CD4-positive, CD25-positive, alpha-beta regulatory T cell (primary cell): ENCODE data around the gene PANK3. TPM values are rescaled to one million over a fixed set of nuclear protein-coding genes. Genes with fewer than 3 reads are reported as not detected.

Source experiments
- ATAC-seq, 2 donors: fragments of 150-1000 bp; cut with Tn5 transposase; one replicate each; pipeline ENCODE4 v1.10.0; 2021; ENCODE audit warnings: low read depth in 2 of 2, moderate number of reproducible peaks in 2 of 2, moderate library complexity in 1 of 2
- DNase-seq, 3 donors: peaks; one replicate each; pipeline versions ENCODE4 v3.0.0 to v3.0.0-alpha.2; 2012 to 2022; ENCODE audit warnings: mixed read lengths in 1 of 3
- H3K27ac ChIP-seq: one replicate; pipeline ENCODE4 v1.7.0; 2013; ENCODE audit warnings: mild to moderate bottlenecking, low read length; ENCODE audit not compliant: insufficient read depth, poor library complexity, severe bottlenecking
- H3K27me3 ChIP-seq: one replicate; pipeline ENCODE4 v1.7.0; 2013; ENCODE audit warnings: low read length; ENCODE audit not compliant: control insufficient read depth, insufficient read depth
- H3K36me3 ChIP-seq: one replicate; pipeline ENCODE4 v1.7.0; 2013; ENCODE audit warnings: mild to moderate bottlenecking, low read length, moderate library complexity; ENCODE audit not compliant: control insufficient read depth, insufficient read depth
- H3K4me1 ChIP-seq: 2 replicates; pipeline ENCODE4 v1.7.0; 2013; ENCODE audit warnings: mild to moderate bottlenecking, low read length; ENCODE audit not compliant: insufficient read depth, control insufficient read depth, poor library complexity, severe bottlenecking
- H3K4me3 ChIP-seq: one replicate; pipeline ENCODE4 v1.7.0; 2013; ENCODE audit warnings: low read depth, mild to moderate bottlenecking, low read length, moderate library complexity
- H3K9me3 ChIP-seq, 2 experiments: 1 replicate in 1 of 2; 2 replicates in 1 of 2; pipeline ENCODE4 v1.7.0; 2013; ENCODE audit warnings: low read length in 2 of 2, mild to moderate bottlenecking in 1 of 2, moderate library complexity in 1 of 2; ENCODE audit not compliant: control insufficient read depth in 2 of 2
- H3K27ac Mint-ChIP-seq, 3 donors: one replicate each; pipeline ENCODE4 v1.8.0; 2020 to 2022; ENCODE audit warnings: mild to moderate bottlenecking in 3 of 3, mixed read lengths in 3 of 3, moderate library complexity in 2 of 3
- H3K27me3 Mint-ChIP-seq: one replicate; pipeline ENCODE4 v1.8.0; 2022; ENCODE audit warnings: mild to moderate bottlenecking, mixed read lengths
- H3K36me3 Mint-ChIP-seq: one replicate; pipeline ENCODE4 v1.8.0; 2020; ENCODE audit warnings: mixed read lengths
- H3K4me1 Mint-ChIP-seq, 4 donors: one replicate each; pipeline ENCODE4 v1.8.0; 2020 to 2022; ENCODE audit warnings: mixed read lengths in 4 of 4, mild to moderate bottlenecking in 1 of 4
- H3K4me3 Mint-ChIP-seq, 4 donors: one replicate each; pipeline ENCODE4 v1.8.0; 2020 to 2022; ENCODE audit warnings: mild to moderate bottlenecking in 4 of 4, mixed read lengths in 4 of 4, moderate library complexity in 3 of 4
- H3K9me3 Mint-ChIP-seq, 7 donors: one replicate each; pipeline ENCODE4 v1.8.0; 2020 to 2022; ENCODE audit warnings: mixed read lengths in 7 of 7, mild to moderate bottlenecking in 3 of 7, moderate library complexity in 2 of 7
- polyA plus RNA-seq, 4 donors: library from polyadenylated mRNA; unstranded; fragments of 300-500 nt; fragmentation: Illumina TruSeq; gene quantifications; one replicate each; pipeline ENCODE4 v1.2.3, GENCODE V29; 2021
- total RNA-seq: library from RNA; stranded (reverse); gene quantifications from one replicate; pipeline ENCODE4 v1.2.3, GENCODE V29; 2022

The PANK3 gene
- 38.7 TPM for total RNA-seq
- 10 to 100 TPM in 1 of 4 donors, 1 to 10 TPM in 3; 4.7 to 11.7 (median 6.3) TPM for polyA plus RNA-seq

- Mint-ChIP-seq H3K27me3 (peaks cover 14% of the 10 kb centered on the region), H3K4me3 (peak within 1 kb of the TSS; percentile 90 to 99 (median 97)), H3K36me3 (no peaks in the 10 kb centered on the region), H3K4me1 (peaks cover 28 to 50% (median 39%) of the 10 kb centered on the region in 4 donors), H3K27ac (peak within 1 kb of the TSS; percentile 97 to 99 (median 98)), H3K9me3 (peaks cover 0 to 2% (median 0%) of the 10 kb centered on the region in 7 donors)
- Histone ChIP-seq H3K4me1 (peaks cover 23% of the 10 kb centered on the region), H3K27ac (peak within 1 kb of the TSS; percentile 89), H3K9me3 (no peaks in the 10 kb centered on the region), H3K27me3 (no peaks in the 10 kb centered on the region), H3K4me3 (peak within 1 kb of the TSS; percentile 92), H3K36me3 (no peaks in the 10 kb centered on the region)
- ATAC-seq (peak; percentile 50 to 52), DNase-seq (peak in 1 of 3 donors; percentile 14)
These were observed at the start of gene PANK3 for GRCh38 chr5:168578538-168579487. PANK3 (minus strand) TSS chr5:168579368; CDS start chr5:168579283, 85 bp downstream.

GRCh38 chr5:168624850-168625364 lies 45.7 kb upstream of the PANK3 start:
- peaks cover 2% of the 10 kb centered on the region for H3K27me3 ChIP-seq
- no peaks in the 10 kb centered on the region for H3K36me3 Mint-ChIP-seq
- H3K4me1 Mint-ChIP-seq: no peaks in the 10 kb centered on the region
- no peaks in the 10 kb centered on the region for H3K4me1 ChIP-seq
- H3K9me3 ChIP-seq: no peaks in the 10 kb centered on the region
- H3K27ac Mint-ChIP-seq: no peak overlapping the region
- no peak overlapping the region for H3K4me3 Mint-ChIP-seq
- H3K27me3 Mint-ChIP-seq: peaks cover 35% of the 10 kb centered on the region
- peaks cover 0 to 3% (median 0%) of the 10 kb centered on the region in 7 donors for H3K9me3 Mint-ChIP-seq
- no peak for ATAC-seq
- no peak overlapping the region for H3K4me3 ChIP-seq
- H3K36me3 ChIP-seq: no peaks in the 10 kb centered on the region
- no peak overlapping the region for H3K27ac ChIP-seq
- DNase-seq: no peak

GRCh38 chr5:168620807-168621206 lies 41.6 kb upstream of the PANK3 start:
- H3K4me3 ChIP-seq: no peak overlapping the region
- no peak overlapping the region for H3K27ac ChIP-seq
- H3K9me3 Mint-ChIP-seq: peaks cover 0 to 1% (median 0%) of the 10 kb centered on the region in 7 donors
- H3K27me3 ChIP-seq: peaks cover 2% of the 10 kb centered on the region
- peaks cover 33% of the 10 kb centered on the region for H3K27me3 Mint-ChIP-seq
- DNase-seq (no peak), ATAC-seq (no peak)
- H3K4me3 Mint-ChIP-seq: no peak overlapping the region
- no peaks in the 10 kb centered on the region for H3K9me3 ChIP-seq
- H3K4me1 Mint-ChIP-seq: no peaks in the 10 kb centered on the region
- no peaks in the 10 kb centered on the region for H3K4me1 ChIP-seq
- H3K36me3 Mint-ChIP-seq: no peaks in the 10 kb centered on the region
- no peaks in the 10 kb centered on the region for H3K36me3 ChIP-seq
- H3K27ac Mint-ChIP-seq: no peak overlapping the region

- H3K4me3 ChIP-seq: no peak overlapping the region
- H3K4me1 ChIP-seq: peaks cover 8% of the 10 kb centered on the region
- H3K27ac ChIP-seq: no peak overlapping the region
- no peaks in the 10 kb centered on the region for H3K9me3 ChIP-seq
- Mint-ChIP-seq H3K27ac (peak overlapping the region in 1 of 3 donors; percentile 32), H3K27me3 (peaks cover 11% of the 10 kb centered on the region), H3K4me3 (no peak overlapping the region), H3K9me3 (no peaks in the 10 kb centered on the region), H3K4me1 (peaks cover 6 to 9% (median 8%) of the 10 kb centered on the region in 4 donors), H3K36me3 (no peaks in the 10 kb centered on the region)
- ATAC-seq: no peak
- H3K27me3 ChIP-seq: no peaks in the 10 kb centered on the region
- no peak for DNase-seq
- H3K36me3 ChIP-seq: no peaks in the 10 kb centered on the region
These were observed 35.5 kb upstream of the PANK3 start for GRCh38 chr5:168614661-168615060.

DNA sequence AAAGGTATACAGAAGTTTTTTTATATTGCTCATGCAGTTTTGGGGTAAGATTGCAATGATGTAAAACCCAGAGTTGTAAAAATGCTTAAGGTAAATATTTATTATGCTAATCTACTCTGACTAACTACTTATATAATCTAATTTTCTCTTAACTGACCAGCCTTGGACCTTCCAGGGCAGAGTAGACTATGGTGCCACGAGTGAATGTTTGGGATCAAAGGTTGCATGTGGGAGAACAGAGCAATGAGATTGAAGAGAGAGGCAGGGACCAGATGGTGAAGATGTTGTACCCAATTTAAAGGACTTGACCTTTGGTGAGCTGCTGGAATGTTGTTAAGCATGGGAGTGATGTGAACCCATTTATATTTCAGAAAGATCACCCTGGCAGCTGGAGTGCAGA lies 34.8 kb upstream of the PANK3 start:
- Histone ChIP-seq H3K9me3 (no peaks in the 10 kb centered on the region), H3K27me3 (no peaks in the 10 kb centered on the region), H3K27ac (no peak overlapping the region), H3K4me1 (peaks cover 8% of the 10 kb centered on the region), H3K4me3 (no peak overlapping the region), H3K36me3 (no peaks in the 10 kb centered on the region)
- Mint-ChIP-seq H3K27ac (peak overlapping the region in 1 of 3 donors; percentile 32), H3K27me3 (peaks cover 11% of the 10 kb centered on the region), H3K9me3 (no peaks in the 10 kb centered on the region), H3K4me3 (no peak overlapping the region), H3K4me1 (peaks cover 6 to 9% (median 8%) of the 10 kb centered on the region in 4 donors), H3K36me3 (no peaks in the 10 kb centered on the region)
- ATAC-seq: no peak
- DNase-seq: no peak

GRCh38 chr5:168613396-168613795 lies 34.2 kb upstream of the PANK3 start:
- H3K4me3 Mint-ChIP-seq: peak overlapping the region in 3 of 4 donors; percentile 12 to 71 (median 69)
- no peaks in the 10 kb centered on the region for H3K36me3 Mint-ChIP-seq
- ATAC-seq: no peak
- peaks cover 6 to 9% (median 8%) of the 10 kb centered on the region in 4 donors for H3K4me1 Mint-ChIP-seq
- peaks cover 11% of the 10 kb centered on the region for H3K27me3 Mint-ChIP-seq
- Histone ChIP-seq H3K9me3 (no peaks in the 10 kb centered on the region), H3K27ac (no peak overlapping the region), H3K4me3 (no peak overlapping the region), H3K27me3 (no peaks in the 10 kb centered on the region), H3K36me3 (no peaks in the 10 kb centered on the region), H3K4me1 (peaks cover 8% of the 10 kb centered on the region)
- DNase-seq: no peak
- H3K9me3 Mint-ChIP-seq: no peaks in the 10 kb centered on the region
- H3K27ac Mint-ChIP-seq: peak overlapping the region; percentile 87 to 92 (median 89)

DNA sequence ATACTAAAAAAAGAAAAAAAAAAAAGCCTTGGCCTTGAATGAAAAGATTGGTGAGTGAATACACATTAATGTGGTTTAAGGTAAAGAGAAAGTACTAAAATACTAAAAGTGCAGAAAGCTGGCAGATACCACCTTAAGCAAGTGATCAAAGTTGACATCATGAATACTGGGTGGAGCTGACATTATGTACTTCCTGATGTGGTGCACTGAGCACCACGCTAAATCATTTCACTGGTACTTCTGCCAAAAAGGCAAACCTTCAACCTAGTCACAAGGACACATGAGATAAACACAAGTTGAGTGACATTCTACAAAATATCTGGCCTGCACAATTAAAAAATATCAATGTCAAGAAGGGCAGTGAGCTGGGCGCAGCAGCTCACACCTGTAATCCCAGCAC lies 33.8 kb upstream of the PANK3 start:
- ATAC-seq (peak; percentile 87 to 94), DNase-seq (peak in 2 of 3 donors; percentile 53 to 70)
- Mint-ChIP-seq H3K4me1 (peaks cover 6 to 9% (median 8%) of the 10 kb centered on the region in 4 donors), H3K4me3 (peak overlapping the region in 3 of 4 donors; percentile 46 to 71 (median 69)), H3K27ac (peak overlapping the region; percentile 87 to 92 (median 89)), H3K9me3 (no peaks in the 10 kb centered on the region), H3K36me3 (no peaks in the 10 kb centered on the region), H3K27me3 (peaks cover 11% of the 10 kb centered on the region)
- Histone ChIP-seq H3K36me3 (no peaks in the 10 kb centered on the region), H3K4me3 (no peak overlapping the region), H3K9me3 (no peaks in the 10 kb centered on the region), H3K27ac (no peak overlapping the region), H3K27me3 (no peaks in the 10 kb centered on the region), H3K4me1 (peaks cover 8% of the 10 kb centered on the region)
